ENCODE data around the gene DPYD.

The DPYD gene

DNA sequence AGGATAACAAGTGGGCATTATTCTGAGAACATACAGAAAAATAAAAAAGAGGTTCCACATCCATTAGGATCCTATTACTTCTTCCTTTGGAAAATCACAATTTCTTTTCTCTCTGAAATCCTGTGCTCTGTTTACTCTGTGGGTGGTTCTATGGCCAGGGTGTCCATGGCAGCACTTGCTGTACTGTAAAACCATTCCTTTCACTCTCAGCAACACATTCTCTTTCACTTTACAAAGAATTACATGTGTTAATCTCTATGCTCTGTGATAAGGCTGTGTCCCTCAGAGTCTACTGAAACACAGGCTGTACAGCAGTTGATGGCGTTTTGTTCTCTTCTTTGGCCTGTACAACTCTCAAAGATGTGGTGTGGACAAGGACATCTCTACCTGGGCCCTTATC, 675.2 kb downstream of the DPYD start:
- H3K23ac ChIP-seq (ENCODE audit: low read depth, low read length, poor library complexity): no peak overlapping the region
- H3K27ac ChIP-seq (replicated peaks; ENCODE audit: low read length): no peak overlapping the region
- H2AFZ ChIP-seq (ENCODE audit: low read length): no peak overlapping the region
- no peak overlapping the region for H2BK5ac ChIP-seq (ENCODE audit: low read length)
- H3K9ac ChIP-seq (ENCODE audit: low read depth, low read length, poor library complexity): no peak overlapping the region
- H4K91ac ChIP-seq (ENCODE audit: low read depth, low read length, poor library complexity): no peak overlapping the region
- peaks cover 0 to 6% of the 10 kb centered on the region in 2 donors for H3K9me3 ChIP-seq (replicated peaks in 1 of 2; ENCODE audit: control insufficient read depth in 2 of 2, insufficient read depth in 1 of 2, low read depth in 1 of 2, low read length in 2 of 2)
- no peak overlapping the region for H2BK15ac ChIP-seq (ENCODE audit: low read length)
- no peak overlapping the region for H4K8ac ChIP-seq (ENCODE audit: low read depth, low read length)
- H3K27me3 ChIP-seq (ENCODE audit: control insufficient read depth in 3 of 3, insufficient read depth in 3 of 3, low read depth in 1 of 3, low read length in 3 of 3): no peaks in the 10 kb centered on the region
- H3K36me3 ChIP-seq (replicated peaks in 1 of 2; ENCODE audit: control insufficient read depth in 2 of 2, insufficient read depth in 2 of 2, low read length in 2 of 2): no peaks in the 10 kb centered on the region
- H3K14ac ChIP-seq (ENCODE audit: low read length): no peak overlapping the region
- H3K79me1 ChIP-seq (ENCODE audit: low read depth, low read length): no peaks in the 10 kb centered on the region
- no peak overlapping the region for H3K4ac ChIP-seq (ENCODE audit: low read length)
- DNase-seq (ENCODE audit: low spot score): no peak
- H2AK5ac ChIP-seq (ENCODE audit: low read depth, low read length): no peak overlapping the region
- H2BK12ac ChIP-seq (ENCODE audit: low read length): no peak overlapping the region
- WGBS, 2 donors (ENCODE audit: extremely low coverage in 2 of 2, insufficient read length in 2 of 2, insufficient replicate concordance in 1 of 2): no CpG with 5 or more reads among the region's 1 CpG
- H3K4me3 ChIP-seq (ENCODE audit: low read length in 2 of 2): no peak overlapping the region
- H3K4me2 ChIP-seq (ENCODE audit: insufficient read depth, low read length, poor library complexity, severe bottlenecking): no peak overlapping the region
- no peaks in the 10 kb centered on the region for H3K4me1 ChIP-seq (ENCODE audit: control insufficient read depth in 2 of 2, insufficient read depth in 1 of 2, low read depth in 1 of 2, low read length in 2 of 2)
- no peak overlapping the region for H2BK120ac ChIP-seq (ENCODE audit: low read depth, low read length)
- no peak overlapping the region for H3K18ac ChIP-seq (ENCODE audit: low read length)

DNA sequence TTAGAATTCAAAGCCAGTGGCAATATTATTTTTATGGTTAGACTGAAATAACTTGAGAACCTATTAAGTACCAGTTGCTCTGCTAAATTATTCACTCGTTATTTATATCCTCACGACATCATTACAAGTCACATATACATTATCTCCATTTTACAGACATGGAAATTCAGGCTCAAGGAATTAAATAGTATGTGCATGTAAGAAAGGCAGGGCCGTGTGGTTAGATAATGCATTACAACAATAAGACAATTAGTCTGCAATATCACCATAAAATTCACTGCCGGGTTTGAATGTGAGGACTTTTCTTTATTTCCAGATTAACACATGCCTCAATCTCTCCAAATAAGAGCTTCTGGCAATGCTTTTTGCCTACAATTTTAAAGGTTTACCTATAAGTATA, 675.8 kb downstream of the DPYD start:
- no peak overlapping the region for H3K4me3 ChIP-seq (ENCODE audit: low read length in 2 of 2)
- no peak overlapping the region for H2AK5ac ChIP-seq (ENCODE audit: low read depth, low read length)
- H3K27ac ChIP-seq (replicated peaks; ENCODE audit: low read length): no peak overlapping the region

DNA sequence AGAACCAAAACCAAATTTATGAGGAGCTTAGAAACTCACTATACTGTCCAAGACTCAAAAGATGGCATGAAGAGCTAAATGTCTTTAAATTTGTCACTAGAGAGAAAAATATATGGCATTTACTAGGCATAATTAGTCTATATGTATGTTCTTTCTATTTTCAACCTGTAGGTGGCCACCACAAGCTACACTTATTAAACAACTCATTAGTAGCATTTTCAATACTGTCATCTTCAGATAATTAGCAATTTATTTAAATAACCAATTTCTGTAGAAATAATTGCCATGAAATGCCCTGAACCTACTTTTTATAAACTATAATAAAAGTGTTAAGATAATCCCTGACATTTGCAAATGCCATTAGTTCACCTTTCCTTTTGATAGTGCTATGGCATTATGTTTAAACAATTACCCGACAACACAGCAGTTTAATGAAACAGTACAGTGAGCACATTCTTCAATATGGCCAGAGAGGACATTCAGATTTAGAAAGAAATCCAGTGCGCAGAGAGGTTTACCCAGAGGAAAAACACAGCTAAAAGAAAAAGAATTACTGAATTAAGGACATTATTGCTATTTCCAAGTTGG, 676.8 kb downstream of the DPYD start:
- H3K9me3 ChIP-seq (replicated peaks in 1 of 2; ENCODE audit: control insufficient read depth in 2 of 2, insufficient read depth in 1 of 2, low read depth in 1 of 2, low read length in 2 of 2): peaks cover 0 to 6% of the 10 kb centered on the region in 2 donors
- H3K27ac ChIP-seq (replicated peaks; ENCODE audit: low read length): no peak overlapping the region
- H3K4ac ChIP-seq (ENCODE audit: low read length): no peak overlapping the region
- H3K23ac ChIP-seq (ENCODE audit: low read depth, low read length, poor library complexity): no peak overlapping the region
- no peak overlapping the region for H3K4me2 ChIP-seq (ENCODE audit: insufficient read depth, low read length, poor library complexity, severe bottlenecking)
- no peak overlapping the region for H4K8ac ChIP-seq (ENCODE audit: low read depth, low read length)
- H3K27me3 ChIP-seq (ENCODE audit: control insufficient read depth in 3 of 3, insufficient read depth in 3 of 3, low read depth in 1 of 3, low read length in 3 of 3): no peaks in the 10 kb centered on the region
- H2BK15ac ChIP-seq (ENCODE audit: low read length): no peak overlapping the region
- H2BK120ac ChIP-seq (ENCODE audit: low read depth, low read length): no peak overlapping the region
- H3K79me1 ChIP-seq (ENCODE audit: low read depth, low read length): no peaks in the 10 kb centered on the region
- no peak overlapping the region for H3K9ac ChIP-seq (ENCODE audit: low read depth, low read length, poor library complexity)
- H2BK12ac ChIP-seq (ENCODE audit: low read length): no peak overlapping the region
- H3K4me3 ChIP-seq (ENCODE audit: low read length in 2 of 2): no peak overlapping the region
- no peak for DNase-seq (ENCODE audit: low spot score)
- no peak overlapping the region for H3K18ac ChIP-seq (ENCODE audit: low read length)
- no peak overlapping the region for H3K14ac ChIP-seq (ENCODE audit: low read length)
- no peak overlapping the region for H2BK5ac ChIP-seq (ENCODE audit: low read length)
- H3K4me1 ChIP-seq (ENCODE audit: control insufficient read depth in 2 of 2, insufficient read depth in 1 of 2, low read depth in 1 of 2, low read length in 2 of 2): no peaks in the 10 kb centered on the region
- no peak overlapping the region for H2AK5ac ChIP-seq (ENCODE audit: low read depth, low read length)
- WGBS, 2 donors (ENCODE audit: extremely low coverage in 2 of 2, insufficient read length in 2 of 2, insufficient replicate concordance in 1 of 2): no CpG with 5 or more reads among the region's 2 CpGs
- H3K36me3 ChIP-seq (replicated peaks in 1 of 2; ENCODE audit: control insufficient read depth in 2 of 2, insufficient read depth in 2 of 2, low read length in 2 of 2): no peaks in the 10 kb centered on the region
- no peak overlapping the region for H4K91ac ChIP-seq (ENCODE audit: low read depth, low read length, poor library complexity)
- H2AFZ ChIP-seq (ENCODE audit: low read length): no peak overlapping the region

More for the DNA sequence above, 675.8 kb downstream of the DPYD start:
- H2BK15ac ChIP-seq (ENCODE audit: low read length): no peak overlapping the region
- no peak overlapping the region for H3K23ac ChIP-seq (ENCODE audit: low read depth, low read length, poor library complexity)
- no peaks in the 10 kb centered on the region for H3K4me1 ChIP-seq (ENCODE audit: control insufficient read depth in 2 of 2, insufficient read depth in 1 of 2, low read depth in 1 of 2, low read length in 2 of 2)
- no peak overlapping the region for H2BK5ac ChIP-seq (ENCODE audit: low read length)
- no peak overlapping the region for H3K14ac ChIP-seq (ENCODE audit: low read length)
- no peaks in the 10 kb centered on the region for H3K36me3 ChIP-seq (replicated peaks in 1 of 2; ENCODE audit: control insufficient read depth in 2 of 2, insufficient read depth in 2 of 2, low read length in 2 of 2)
- no peak overlapping the region for H2BK12ac ChIP-seq (ENCODE audit: low read length)
- no peak overlapping the region for H3K9ac ChIP-seq (ENCODE audit: low read depth, low read length, poor library complexity)
- no peak overlapping the region for H4K8ac ChIP-seq (ENCODE audit: low read depth, low read length)
- no peak overlapping the region for H3K18ac ChIP-seq (ENCODE audit: low read length)
- no peaks in the 10 kb centered on the region for H3K27me3 ChIP-seq (ENCODE audit: control insufficient read depth in 3 of 3, insufficient read depth in 3 of 3, low read depth in 1 of 3, low read length in 3 of 3)
- H2AFZ ChIP-seq (ENCODE audit: low read length): no peak overlapping the region
- 100% methylated on average over 2 of the region's 4 CpGs; no CpG with 5 or more reads in 1 of the 2 donors for WGBS, 2 donors (ENCODE audit: extremely low coverage in 2 of 2, insufficient read length in 2 of 2, insufficient replicate concordance in 1 of 2)
- H3K4ac ChIP-seq (ENCODE audit: low read length): no peak overlapping the region
- H3K9me3 ChIP-seq (replicated peaks in 1 of 2; ENCODE audit: control insufficient read depth in 2 of 2, insufficient read depth in 1 of 2, low read depth in 1 of 2, low read length in 2 of 2): peaks cover 0 to 6% of the 10 kb centered on the region in 2 donors
- H3K79me1 ChIP-seq (ENCODE audit: low read depth, low read length): no peaks in the 10 kb centered on the region
- no peak overlapping the region for H4K91ac ChIP-seq (ENCODE audit: low read depth, low read length, poor library complexity)
- no peak for DNase-seq (ENCODE audit: low spot score)
- H3K4me2 ChIP-seq (ENCODE audit: insufficient read depth, low read length, poor library complexity, severe bottlenecking): no peak overlapping the region
- H2BK120ac ChIP-seq (ENCODE audit: low read depth, low read length): no peak overlapping the region

DNA sequence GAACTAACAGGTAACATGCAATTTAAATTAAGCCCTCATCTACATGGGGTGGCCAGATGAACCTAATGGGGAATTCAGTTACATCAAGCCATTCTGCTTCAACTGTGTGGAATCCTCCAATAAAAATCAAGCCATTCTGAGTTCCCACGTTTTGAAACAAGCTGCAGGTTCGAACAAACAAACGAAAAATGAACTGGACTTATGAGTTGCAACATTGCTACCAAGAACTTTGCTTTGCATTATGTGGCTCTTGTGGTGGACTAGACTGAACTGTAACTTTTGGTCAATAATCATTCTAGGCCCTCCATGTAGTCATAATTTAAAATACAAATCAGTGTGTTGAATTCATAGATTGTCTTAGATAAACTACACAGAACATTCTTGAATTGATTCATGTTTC, 682.0 kb downstream of the DPYD start:
- Histone ChIP-seq H2BK120ac (ENCODE audit: low read depth, low read length) (no peak overlapping the region), H3K27me3 (ENCODE audit: control insufficient read depth in 3 of 3, insufficient read depth in 3 of 3, low read depth in 1 of 3, low read length in 3 of 3) (peaks cover 0 to 2% (median 0%) of the 10 kb centered on the region in 3 experiments), H4K8ac (ENCODE audit: low read depth, low read length) (no peak overlapping the region), H2AK5ac (ENCODE audit: low read depth, low read length) (no peak overlapping the region), H3K4me1 (ENCODE audit: control insufficient read depth in 2 of 2, insufficient read depth in 1 of 2, low read depth in 1 of 2, low read length in 2 of 2) (no peaks in the 10 kb centered on the region), H3K4ac (ENCODE audit: low read length) (no peak overlapping the region), H3K14ac (ENCODE audit: low read length) (no peak overlapping the region), H3K27ac (replicated peaks; ENCODE audit: low read length) (no peak overlapping the region), H3K9me3 (replicated peaks in 1 of 2; ENCODE audit: control insufficient read depth in 2 of 2, insufficient read depth in 1 of 2, low read depth in 1 of 2, low read length in 2 of 2) (no peaks in the 10 kb centered on the region), H3K79me1 (ENCODE audit: low read depth, low read length) (no peaks in the 10 kb centered on the region), H2BK15ac (ENCODE audit: low read length) (no peak overlapping the region), H3K4me3 (ENCODE audit: low read length in 2 of 2) (no peak overlapping the region), H3K23ac (ENCODE audit: low read depth, low read length, poor library complexity) (no peak overlapping the region), H2BK12ac (ENCODE audit: low read length) (no peak overlapping the region), H3K18ac (ENCODE audit: low read length) (no peak overlapping the region), H2BK5ac (ENCODE audit: low read length) (no peak overlapping the region), H3K9ac (ENCODE audit: low read depth, low read length, poor library complexity) (no peak overlapping the region), H4K91ac (ENCODE audit: low read depth, low read length, poor library complexity) (no peak overlapping the region), H2AFZ (ENCODE audit: low read length) (no peak overlapping the region), H3K36me3 (replicated peaks in 1 of 2; ENCODE audit: control insufficient read depth in 2 of 2, insufficient read depth in 2 of 2, low read length in 2 of 2) (no peaks in the 10 kb centered on the region), H3K4me2 (ENCODE audit: insufficient read depth, low read length, poor library complexity, severe bottlenecking) (no peak overlapping the region)
- DNase-seq (ENCODE audit: low spot score): no peak
- no CpG with 5 or more reads among the region's 3 CpGs for WGBS, 2 donors (ENCODE audit: extremely low coverage in 2 of 2, insufficient read length in 2 of 2, insufficient replicate concordance in 1 of 2)

All from neuronal stem cell (in vitro differentiated cells).